ENCODE data around the gene SORBS2.
"Not testable (repeated sequence)": the region's sequence is repeated elsewhere in the genome, so short reads cannot be mapped to it uniquely, and the experiment has no call there.

SORBS2 gene, protein sequence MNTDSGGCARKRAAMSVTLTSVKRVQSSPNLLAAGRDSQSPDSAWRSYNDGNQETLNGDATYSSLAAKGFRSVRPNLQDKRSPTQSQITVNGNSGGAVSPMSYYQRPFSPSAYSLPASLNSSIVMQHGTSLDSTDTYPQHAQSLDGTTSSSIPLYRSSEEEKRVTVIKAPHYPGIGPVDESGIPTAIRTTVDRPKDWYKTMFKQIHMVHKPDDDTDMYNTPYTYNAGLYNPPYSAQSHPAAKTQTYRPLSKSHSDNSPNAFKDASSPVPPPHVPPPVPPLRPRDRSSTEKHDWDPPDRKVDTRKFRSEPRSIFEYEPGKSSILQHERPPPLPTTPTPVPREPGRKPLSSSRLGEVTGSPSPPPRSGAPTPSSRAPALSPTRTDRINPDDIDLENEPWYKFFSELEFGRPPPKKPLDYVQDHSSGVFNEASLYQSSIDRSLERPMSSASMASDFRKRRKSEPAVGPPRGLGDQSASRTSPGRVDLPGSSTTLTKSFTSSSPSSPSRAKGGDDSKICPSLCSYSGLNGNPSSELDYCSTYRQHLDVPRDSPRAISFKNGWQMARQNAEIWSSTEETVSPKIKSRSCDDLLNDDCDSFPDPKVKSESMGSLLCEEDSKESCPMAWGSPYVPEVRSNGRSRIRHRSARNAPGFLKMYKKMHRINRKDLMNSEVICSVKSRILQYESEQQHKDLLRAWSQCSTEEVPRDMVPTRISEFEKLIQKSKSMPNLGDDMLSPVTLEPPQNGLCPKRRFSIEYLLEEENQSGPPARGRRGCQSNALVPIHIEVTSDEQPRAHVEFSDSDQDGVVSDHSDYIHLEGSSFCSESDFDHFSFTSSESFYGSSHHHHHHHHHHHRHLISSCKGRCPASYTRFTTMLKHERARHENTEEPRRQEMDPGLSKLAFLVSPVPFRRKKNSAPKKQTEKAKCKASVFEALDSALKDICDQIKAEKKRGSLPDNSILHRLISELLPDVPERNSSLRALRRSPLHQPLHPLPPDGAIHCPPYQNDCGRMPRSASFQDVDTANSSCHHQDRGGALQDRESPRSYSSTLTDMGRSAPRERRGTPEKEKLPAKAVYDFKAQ (N-terminal part only)

DNA sequence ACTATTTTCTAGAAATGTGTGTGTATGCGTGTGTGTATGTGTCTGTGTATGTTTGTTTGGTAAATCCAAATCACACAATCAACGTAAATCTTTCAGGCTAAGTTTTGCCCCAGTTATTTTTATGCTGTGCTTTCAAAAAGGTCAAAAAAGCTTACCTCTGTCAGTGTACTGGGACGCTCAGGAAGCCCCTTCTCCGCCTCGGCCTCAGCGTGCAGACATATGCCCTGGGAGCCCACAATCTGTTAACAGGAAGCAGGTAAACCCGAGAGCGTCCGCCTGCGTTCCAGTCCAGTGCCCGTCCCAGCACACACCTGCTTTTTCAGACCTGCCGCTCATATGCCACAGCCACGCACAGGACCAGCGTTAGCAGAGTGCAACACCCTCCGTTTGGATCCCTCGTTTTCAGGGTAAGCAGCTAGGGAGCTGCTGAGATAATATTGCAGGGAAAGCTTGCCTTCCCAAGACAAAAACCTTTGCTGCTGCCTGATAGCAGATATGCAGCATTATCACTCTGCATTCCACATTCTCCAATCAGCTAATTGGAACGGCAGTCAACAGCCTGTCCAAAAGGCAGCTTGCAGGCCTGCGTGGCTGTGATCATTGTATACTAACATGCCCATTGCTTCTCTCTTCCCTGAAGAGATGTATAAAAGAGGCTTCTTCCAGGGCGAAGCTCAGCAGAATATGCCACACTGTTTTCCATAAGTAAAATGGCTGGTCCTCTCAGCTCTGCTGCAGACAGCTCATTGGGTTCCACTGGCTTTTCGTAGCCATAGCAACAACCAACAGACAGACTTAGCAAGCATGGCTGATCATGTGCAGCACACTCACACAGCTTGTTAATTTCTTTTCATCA, at the start of gene SORBS2:
Gene SORBS2, minus strand, starts transcription at position 686 of the 856 bp plus-strand sequence. CDS start 121,623 bp downstream, outside the sequence.
- DNase-seq, result no peak

DNA sequence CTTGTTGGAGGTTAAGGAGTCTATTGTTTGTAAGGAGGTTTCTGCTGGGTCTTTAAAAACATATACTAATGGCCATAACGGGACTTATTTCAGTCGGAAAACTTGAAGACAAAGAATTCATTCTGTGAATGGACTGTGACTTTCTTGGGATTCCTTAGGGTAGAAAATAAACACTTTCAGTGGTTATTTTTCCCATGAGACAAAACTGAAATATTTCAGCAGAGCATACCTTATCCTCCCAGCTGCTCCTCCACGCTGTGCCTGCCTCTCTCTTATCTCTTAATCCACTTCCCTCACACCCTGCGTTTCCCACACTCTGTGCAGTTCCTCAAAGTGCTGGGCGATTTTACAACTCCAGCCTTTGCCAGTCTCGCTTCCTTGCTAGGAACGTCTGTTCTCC, 47.1 kb upstream of the SORBS2 start:
- no peak for DNase-seq

DNA sequence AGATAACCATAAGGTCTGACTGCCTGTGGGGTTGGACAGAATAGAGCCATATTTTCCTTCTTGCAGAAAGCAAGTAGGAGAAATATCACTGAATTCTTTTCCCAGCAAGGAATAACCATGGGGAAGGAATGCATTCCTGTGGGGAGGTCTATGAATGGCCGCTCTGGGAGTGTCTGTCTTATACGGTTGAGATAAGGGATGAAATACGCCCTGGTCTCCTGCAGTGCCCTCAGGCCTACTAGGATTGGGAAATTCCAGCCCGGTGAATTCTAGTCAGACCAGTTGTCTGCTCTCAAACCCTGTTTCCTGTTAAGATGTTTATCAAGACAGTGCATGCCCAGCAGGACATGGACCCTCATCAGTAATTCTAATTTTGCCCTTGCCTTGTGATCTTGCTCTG, 45.6 kb upstream of the SORBS2 start:
- not testable (repeated sequence) for DNase-seq

DNA sequence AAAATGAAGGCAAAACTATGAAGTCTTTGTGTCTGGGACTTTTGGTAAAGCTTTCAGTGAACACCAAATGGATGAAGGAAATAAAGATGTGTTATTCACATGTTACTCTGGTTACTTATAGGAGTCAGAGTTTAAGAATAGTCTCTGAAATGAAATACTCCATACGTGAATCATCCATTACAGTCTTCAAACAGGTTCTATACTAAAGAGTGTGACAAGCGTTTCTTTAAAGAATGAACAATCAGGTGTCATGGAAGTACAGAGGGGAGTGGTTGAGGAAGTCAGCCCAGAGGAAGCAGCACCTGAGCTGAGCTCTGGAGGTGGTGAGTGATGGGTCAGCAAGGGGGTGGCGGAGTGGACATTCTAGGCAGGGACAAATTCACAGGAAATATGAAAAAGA, 41.8 kb upstream of the SORBS2 start:
- DNase-seq, result no peak

DNA sequence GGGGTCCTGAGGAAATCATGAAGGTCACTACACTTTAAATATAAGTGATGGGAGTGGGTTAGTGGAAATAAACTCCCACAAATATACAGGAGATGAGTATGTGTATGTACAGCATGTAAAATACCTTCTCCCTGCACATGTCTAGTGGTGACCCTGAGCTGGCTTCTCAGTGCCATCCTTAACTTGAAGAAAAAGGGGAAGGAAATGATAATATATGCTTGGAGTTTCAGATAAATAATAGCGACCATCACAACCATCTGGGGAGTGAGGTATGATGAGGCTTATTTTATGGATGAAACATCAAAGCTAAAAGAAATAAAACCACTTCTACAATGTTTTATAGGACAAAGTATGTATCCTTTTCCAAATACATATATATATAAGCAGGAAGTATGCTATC, 41.0 kb upstream of the SORBS2 start:
- no peak for DNase-seq

DNA sequence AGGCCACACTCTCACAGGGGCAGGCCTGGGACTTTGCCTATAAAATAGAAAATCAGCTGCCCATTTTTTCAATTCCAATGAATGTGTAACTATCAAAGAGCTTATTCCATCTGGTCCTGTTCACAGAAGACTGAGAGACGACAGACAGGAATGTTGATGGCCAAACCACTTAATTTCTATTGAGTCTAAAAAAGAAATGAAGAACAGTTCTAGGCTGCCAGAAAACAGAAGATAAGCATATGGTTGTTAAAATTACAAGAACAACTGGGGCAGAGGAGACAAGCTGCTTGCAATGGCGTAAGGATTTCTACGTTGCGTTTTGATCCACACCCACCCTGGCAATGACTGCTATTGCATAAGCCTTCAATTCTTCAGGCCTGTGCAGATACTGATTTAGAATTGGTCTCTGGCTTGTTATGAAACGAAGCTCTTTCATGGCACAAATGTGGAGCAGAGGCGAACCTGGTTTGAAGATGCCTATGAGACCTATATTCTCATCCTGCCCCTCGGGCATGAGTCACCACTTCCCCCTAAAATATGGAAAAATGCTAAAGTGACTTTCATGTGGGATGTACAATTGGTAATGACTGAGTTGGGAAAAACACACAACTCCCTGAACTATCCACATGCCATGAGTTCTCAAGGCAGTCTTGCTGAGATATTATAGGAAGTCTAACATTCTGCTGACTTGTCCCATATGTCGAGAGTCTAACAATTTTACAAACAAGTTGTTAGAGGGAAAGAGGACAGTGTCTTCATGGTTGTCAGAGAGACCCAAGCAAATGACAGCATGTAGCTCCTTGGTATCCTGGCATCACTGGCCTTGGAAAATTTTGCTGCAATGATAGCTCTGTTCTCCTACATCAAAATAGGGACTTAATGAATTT, 37.9 kb upstream of the SORBS2 start:
- no peak for DNase-seq

DNA sequence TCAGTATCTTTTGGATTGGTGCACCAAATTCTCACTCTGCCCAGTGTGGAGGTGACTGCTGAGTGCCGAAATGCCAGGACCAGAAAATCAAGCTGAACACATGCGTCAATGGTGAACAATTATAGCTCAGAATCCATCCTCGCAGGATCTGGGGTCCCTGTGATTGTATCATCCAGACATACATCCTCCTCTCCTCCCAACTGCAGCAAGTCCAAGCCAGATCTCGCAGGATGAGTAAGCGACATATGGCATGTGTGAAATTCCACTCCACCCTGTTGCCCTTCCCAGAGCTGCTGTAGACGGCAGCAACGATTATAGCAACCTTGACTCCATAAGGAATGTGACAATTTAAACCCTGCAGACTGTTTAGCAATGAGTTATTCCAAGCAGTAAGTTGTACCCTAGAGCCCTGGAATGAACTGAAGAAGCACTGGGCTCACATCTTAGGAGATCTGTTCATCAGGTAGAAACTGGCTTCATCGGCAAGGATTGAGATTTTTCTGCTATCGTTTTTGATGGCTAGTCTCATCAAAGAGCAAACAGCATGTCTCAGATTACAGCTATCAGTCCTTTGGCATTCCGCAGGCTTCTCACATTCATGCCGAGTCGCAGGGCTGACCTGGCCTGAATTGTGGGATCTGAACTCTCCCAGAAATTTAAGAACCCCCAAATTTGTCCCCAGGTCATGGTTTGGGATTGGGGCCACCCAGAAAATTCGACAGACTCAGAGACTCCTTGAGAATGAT, 35.5 kb upstream of the SORBS2 start:
- no peak for DNase-seq

DNA sequence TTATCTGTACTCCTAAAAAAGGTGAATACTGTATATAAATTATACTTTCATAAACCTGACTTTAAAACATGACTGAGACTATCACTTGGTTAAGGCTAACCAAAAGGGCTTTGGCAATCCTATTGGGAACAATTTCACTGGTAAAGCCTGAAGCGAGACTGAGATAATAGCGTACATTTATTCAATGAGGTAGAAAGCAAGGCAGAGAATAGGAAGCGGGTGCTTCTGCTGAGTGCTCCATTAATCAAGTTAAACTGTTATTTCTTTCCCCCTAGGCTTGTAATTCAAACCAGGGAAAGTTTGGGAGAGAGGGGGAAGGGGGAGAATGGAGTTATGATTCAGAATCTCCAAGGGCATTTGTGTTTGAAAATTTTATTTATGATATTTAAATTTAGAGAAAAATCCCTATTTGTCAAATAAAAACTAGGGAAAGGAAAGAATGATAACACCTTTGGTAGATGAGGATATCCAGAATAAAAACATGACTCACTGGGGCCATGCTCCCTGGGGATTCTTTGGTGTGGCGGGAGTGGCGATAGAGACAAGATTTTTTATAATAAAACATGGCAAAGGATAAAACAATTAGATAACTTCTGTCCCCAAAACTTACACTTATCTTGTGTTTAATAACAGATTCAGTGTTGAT, 34.6 kb upstream of the SORBS2 start:
- no peak for DNase-seq

DNA sequence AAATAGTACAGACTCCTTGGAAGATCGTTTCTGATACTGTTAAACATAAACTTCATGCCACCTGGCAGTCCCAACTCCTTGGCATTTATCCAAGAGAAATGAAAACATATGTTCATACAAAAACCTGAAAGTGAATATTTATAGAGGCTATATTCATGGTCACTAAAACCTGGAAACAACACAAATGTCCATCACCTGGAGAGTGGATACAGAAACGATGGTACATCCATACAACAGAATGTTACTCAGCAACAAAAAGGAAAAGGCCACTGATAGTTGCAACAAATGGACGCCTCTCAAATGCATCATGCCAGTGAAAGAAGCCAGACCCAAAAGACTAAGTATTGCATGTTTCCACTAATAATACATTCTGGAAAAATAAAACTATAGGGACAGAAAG, 34.0 kb upstream of the SORBS2 start:
- DNase-seq, result no peak

DNA sequence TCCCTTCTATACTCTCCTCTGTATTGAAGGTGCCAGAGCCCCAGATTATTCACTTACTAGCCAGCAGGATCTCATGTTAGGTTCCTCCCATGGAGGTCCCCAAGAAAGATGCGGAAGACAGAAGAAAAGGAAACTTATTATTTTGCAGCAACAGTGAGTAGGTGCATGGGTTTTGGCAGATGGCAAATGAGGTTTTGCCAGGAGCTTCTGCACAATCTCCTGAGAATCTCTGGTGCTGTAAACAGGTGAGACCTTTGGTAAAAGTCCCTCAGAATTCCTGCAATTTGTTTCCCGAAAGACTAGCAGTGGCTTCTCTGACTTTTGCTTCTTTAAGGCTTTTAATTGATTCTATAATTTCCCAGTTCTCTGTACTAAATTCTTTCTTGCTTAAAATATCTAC, 29.5 kb upstream of the SORBS2 start:
- no peak for DNase-seq

DNA sequence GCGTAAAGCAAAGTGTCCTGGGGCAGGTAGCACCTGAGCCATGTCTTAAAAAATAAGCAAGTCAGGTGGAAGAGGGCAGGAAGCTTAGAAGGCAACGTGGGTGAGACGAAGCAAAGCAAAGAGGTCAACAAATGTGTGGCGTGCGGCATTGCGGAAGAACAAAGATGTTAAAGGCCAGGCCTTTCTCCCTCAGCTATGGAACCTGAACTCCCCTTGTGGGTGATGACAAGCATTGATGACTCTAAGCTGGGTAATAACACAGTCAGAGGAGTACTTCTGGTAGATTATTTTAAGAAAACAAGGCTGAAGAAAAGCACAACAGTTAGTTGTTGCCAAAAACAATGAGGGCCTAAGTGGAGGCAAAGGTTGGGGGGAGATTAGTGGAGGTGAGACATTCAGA, 29.0 kb upstream of the SORBS2 start:
- DNase-seq, result no peak

DNA sequence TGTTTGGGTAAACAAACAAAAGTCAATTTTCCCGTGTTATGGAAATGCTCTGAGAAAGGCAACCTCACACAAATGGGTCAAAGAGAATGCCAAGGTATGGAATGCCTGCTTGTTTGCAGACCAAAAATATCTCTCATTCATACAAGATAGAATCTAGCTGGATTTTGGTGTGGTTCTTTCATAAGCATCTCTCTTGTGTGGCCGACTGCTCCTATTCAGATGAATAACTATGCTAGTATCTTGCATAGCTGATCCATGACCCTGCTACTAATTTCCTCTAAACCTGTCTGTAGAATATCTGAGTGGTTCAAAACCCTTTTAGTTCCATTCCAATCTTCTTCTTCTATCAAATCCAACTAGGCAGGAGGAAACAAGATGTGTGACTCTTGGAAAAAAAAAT, 28.2 kb upstream of the SORBS2 start:
- no peak for DNase-seq

DNA sequence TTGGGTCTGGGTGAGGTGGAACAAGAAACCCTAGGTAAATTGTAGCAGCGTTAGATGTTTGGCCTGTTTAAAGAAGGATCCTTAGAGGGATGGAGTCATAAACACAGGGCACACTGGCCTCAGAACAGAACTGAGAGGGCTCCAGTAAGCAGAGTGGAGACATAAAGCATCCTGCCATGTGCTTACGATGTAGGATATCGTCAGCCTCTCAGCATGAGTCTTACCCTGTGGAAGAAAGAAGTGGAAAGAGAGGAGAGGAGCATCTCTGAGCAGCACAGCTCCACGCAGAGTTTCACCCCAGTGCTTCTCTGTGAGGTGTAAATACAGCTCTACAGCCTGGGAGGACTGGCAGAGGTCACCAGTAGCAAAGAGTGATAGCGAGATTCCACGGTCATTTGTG, 27.8 kb upstream of the SORBS2 start:
- DNase-seq, result no peak

DNA sequence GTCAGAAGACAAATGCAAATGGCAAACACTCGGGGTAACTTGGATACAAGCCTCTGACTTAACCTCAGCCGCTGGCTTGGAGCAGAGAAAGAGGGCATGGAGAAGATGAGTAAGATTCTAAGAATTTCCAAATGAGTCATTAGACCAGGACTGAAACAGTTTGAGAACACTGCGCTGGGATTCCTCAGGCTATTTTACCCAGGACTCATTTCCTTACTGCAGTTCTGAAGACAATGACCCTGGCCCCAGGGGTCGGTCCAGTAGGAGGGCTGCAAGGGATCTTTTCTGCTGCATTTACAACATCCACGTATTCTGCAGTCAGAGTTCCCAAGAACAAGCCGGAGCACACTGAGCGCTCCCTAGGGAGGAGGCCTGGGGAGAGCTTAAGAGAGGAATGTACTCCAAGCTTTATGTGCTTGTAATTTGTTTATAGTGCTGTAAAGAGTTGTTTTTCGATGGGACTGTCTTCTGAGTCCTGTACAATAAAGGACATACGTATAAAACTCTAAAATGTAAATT, 27.3 kb upstream of the SORBS2 start:
- DNase-seq, result no peak

DNA sequence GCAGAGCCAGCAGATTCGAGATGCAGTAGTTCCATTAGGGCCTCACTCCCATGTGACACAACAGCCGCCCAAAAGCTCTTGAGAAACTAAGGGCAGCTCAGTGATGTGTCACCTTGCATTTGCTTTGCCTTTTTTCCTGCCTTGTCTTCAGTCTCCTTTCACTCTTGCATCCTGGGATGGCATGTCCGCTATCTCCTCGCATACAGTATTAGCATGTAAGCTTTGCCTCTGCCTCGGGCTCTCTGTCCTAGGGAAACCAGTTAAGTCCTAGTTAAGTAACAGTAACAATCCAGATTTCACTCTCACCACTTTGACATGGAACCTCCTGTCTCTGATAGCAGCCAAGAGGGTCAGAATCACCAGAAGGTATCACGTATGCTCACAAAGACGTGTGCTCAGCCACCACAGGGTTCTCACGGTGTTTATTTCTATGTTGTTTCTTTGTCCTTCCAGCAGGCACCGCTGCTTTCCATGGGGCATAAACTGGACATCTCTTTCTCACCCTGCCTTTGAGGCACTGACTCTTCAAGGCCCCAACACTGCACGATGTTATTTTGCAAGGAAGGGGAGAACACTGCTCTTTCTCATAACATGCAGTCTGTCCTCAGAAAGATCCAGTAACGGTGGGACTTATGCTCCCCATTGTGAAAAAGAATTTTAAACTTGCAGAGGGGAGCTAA, 26.7 kb upstream of the SORBS2 start:
- no peak for DNase-seq

DNA sequence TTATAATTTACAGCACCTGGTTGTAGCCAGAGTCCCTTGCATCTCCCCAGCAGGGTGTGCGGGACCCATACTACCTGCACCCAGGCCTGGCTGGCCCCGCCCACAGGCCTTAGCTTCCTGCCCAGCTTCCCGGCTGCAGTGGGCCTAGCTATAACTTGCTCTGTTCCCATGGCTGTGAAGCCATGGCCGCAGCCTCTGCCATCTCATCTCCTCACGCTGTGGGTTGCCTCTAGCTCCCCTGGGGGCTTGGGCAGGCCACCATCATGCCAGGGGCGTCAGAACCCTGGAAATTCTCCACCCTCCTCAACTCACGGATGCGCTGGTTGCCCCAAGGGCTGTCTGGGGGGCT, 26.1 kb upstream of the SORBS2 start:
- no peak for DNase-seq

DNA sequence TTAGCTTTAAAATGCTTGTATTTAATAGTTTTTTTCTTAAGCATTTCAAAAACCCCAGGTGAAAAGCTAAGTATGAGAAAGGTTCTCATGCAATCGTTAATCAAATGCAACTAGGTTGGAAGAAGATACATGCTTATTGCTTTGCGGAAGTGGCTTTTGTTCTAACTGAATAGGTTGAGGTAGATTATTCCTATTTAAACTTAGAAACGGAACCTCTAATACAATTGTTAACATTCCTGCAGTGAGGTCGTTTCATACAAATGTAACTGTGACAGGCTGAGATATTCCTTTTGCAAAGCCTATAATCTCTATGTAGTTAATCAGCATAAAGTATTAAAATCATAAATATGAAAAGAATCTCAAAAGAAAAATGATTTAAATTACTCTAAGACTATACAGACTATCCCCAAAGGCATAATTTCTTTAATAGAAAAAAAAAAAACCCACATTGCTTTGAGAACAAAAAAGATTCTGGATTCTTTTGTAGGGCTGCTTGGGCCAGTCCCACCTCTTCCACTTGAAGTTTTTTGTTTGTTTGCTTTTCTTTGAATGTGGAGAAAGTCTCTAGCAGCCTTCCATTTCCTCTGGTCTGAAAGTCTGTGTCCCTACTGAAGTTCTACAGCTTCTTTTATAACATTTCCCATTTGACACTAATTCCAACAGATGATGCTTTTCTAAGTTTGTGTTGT, 25.6 kb upstream of the SORBS2 start:
- DNase-seq, result no peak

DNA sequence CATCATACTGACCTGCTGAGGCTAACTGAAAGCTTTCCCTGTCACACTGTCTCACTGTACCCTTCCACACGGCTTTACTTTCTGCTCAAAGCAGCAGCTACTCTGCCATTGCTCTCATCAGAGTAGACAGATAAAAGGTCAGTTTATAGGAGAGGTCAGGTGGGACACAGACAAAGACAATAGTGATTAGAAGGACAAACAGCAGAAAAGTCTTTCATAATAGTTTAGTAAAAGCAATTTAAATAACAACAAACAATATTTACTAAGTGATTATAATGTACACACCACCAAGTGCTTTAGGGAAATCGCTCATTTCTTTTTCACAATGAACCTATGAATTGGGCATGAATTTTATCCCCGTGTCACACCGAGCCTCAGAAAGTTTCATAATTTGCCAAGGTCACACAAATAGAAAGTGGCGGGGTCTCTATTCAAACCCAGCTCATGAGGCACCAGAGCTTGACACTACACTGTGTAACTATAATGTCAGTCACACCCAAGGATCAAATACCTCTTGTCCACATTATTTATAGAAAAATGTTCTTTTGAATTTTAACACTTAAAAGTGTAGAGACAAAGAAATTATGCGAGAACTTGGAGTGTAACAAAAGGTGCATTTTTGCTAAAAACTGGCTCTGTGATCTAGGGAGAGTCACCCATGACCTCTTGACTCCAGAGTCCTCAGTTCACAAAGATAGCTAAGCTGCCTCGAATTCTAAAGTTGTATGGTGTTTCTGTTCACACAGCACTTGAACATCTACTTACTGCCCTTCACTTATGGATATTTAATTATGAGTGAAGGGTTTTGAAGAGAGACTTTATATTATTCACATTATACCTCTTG, 24.5 kb upstream of the SORBS2 start:
- DNase-seq, result no peak
